Esophagus squamous epithelium (tissue), 4 donors: Measurements from ENCODE around the gene LGI4.

Source experiments
- POLR2A ChIP-seq, 4 donors: fragments of 450-650 bp; IDR thresholded peaks; one replicate each; pipeline ENCODE4 v1.6.1; 2017; ENCODE audit warnings: antibody characterized with exemption in 4 of 4, mild to moderate bottlenecking in 4 of 4, moderate library complexity in 3 of 4
- TF ChIP-seq, protein P1 (sequence below), 6 experiments: fragments of 450-650 bp in 4 of 6; fragments of 200-600 bp in 2 of 6; sonication (generic) in 2 of 6; IDR thresholded peaks; one replicate each; pipeline ENCODE4 v1.5.1; 2016 to 2019; ENCODE audit warnings: antibody characterized with exemption in 6 of 6, mild to moderate bottlenecking in 4 of 6, moderate library complexity in 4 of 6

- TF ChIP-seq, protein P1, sequence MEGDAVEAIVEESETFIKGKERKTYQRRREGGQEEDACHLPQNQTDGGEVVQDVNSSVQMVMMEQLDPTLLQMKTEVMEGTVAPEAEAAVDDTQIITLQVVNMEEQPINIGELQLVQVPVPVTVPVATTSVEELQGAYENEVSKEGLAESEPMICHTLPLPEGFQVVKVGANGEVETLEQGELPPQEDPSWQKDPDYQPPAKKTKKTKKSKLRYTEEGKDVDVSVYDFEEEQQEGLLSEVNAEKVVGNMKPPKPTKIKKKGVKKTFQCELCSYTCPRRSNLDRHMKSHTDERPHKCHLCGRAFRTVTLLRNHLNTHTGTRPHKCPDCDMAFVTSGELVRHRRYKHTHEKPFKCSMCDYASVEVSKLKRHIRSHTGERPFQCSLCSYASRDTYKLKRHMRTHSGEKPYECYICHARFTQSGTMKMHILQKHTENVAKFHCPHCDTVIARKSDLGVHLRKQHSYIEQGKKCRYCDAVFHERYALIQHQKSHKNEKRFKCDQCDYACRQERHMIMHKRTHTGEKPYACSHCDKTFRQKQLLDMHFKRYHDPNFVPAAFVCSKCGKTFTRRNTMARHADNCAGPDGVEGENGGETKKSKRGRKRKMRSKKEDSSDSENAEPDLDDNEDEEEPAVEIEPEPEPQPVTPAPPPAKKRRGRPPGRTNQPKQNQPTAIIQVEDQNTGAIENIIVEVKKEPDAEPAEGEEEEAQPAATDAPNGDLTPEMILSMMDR (IDR thresholded peaks at IDR 0.05), result no peak
- TF ChIP-seq POLR2A (IDR thresholded peaks at IDR 0.05), result no peak
These were observed 44.7 kb downstream of the LGI4 start for GRCh38 chr19:35090160-35090505.
